Measurements from ENCODE around the gene RBPMS2. TPM values are rescaled to one million over a fixed set of nuclear protein-coding genes. Genes with fewer than 3 reads are reported as not detected.

Gene RBPMS2
- total and polyA plus RNA-seq, 2 of the 8 experiments (the other 6 are each of a cell fraction or from before 2014, with no cell fraction given): 55.8 to 238 TPM

DNA sequence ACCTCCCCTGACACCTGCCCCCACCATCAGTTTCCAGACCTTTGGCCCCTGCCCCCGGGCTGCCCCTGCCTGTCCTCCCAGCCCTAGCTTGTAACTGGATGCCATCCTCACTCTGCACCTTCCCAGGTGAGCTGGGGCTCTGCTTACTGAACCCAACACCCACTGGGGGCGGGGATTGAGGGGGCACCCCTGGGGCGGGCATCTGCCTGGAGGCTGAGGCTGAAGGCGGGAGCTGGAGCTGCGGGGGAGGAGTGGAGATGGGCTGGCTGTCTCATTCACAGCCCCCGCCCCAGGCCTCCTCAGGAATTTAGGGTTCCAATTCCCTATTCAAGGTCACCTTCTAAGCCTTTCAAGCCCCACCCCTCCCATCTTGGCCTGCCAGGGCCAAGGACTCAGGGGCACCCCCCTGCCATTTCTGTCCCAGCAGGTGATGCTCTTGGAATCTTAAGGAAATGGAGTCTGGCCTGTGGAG lies 32.4 kb upstream of the RBPMS2 start (continued):
- TF ChIP-seq, protein P1, sequence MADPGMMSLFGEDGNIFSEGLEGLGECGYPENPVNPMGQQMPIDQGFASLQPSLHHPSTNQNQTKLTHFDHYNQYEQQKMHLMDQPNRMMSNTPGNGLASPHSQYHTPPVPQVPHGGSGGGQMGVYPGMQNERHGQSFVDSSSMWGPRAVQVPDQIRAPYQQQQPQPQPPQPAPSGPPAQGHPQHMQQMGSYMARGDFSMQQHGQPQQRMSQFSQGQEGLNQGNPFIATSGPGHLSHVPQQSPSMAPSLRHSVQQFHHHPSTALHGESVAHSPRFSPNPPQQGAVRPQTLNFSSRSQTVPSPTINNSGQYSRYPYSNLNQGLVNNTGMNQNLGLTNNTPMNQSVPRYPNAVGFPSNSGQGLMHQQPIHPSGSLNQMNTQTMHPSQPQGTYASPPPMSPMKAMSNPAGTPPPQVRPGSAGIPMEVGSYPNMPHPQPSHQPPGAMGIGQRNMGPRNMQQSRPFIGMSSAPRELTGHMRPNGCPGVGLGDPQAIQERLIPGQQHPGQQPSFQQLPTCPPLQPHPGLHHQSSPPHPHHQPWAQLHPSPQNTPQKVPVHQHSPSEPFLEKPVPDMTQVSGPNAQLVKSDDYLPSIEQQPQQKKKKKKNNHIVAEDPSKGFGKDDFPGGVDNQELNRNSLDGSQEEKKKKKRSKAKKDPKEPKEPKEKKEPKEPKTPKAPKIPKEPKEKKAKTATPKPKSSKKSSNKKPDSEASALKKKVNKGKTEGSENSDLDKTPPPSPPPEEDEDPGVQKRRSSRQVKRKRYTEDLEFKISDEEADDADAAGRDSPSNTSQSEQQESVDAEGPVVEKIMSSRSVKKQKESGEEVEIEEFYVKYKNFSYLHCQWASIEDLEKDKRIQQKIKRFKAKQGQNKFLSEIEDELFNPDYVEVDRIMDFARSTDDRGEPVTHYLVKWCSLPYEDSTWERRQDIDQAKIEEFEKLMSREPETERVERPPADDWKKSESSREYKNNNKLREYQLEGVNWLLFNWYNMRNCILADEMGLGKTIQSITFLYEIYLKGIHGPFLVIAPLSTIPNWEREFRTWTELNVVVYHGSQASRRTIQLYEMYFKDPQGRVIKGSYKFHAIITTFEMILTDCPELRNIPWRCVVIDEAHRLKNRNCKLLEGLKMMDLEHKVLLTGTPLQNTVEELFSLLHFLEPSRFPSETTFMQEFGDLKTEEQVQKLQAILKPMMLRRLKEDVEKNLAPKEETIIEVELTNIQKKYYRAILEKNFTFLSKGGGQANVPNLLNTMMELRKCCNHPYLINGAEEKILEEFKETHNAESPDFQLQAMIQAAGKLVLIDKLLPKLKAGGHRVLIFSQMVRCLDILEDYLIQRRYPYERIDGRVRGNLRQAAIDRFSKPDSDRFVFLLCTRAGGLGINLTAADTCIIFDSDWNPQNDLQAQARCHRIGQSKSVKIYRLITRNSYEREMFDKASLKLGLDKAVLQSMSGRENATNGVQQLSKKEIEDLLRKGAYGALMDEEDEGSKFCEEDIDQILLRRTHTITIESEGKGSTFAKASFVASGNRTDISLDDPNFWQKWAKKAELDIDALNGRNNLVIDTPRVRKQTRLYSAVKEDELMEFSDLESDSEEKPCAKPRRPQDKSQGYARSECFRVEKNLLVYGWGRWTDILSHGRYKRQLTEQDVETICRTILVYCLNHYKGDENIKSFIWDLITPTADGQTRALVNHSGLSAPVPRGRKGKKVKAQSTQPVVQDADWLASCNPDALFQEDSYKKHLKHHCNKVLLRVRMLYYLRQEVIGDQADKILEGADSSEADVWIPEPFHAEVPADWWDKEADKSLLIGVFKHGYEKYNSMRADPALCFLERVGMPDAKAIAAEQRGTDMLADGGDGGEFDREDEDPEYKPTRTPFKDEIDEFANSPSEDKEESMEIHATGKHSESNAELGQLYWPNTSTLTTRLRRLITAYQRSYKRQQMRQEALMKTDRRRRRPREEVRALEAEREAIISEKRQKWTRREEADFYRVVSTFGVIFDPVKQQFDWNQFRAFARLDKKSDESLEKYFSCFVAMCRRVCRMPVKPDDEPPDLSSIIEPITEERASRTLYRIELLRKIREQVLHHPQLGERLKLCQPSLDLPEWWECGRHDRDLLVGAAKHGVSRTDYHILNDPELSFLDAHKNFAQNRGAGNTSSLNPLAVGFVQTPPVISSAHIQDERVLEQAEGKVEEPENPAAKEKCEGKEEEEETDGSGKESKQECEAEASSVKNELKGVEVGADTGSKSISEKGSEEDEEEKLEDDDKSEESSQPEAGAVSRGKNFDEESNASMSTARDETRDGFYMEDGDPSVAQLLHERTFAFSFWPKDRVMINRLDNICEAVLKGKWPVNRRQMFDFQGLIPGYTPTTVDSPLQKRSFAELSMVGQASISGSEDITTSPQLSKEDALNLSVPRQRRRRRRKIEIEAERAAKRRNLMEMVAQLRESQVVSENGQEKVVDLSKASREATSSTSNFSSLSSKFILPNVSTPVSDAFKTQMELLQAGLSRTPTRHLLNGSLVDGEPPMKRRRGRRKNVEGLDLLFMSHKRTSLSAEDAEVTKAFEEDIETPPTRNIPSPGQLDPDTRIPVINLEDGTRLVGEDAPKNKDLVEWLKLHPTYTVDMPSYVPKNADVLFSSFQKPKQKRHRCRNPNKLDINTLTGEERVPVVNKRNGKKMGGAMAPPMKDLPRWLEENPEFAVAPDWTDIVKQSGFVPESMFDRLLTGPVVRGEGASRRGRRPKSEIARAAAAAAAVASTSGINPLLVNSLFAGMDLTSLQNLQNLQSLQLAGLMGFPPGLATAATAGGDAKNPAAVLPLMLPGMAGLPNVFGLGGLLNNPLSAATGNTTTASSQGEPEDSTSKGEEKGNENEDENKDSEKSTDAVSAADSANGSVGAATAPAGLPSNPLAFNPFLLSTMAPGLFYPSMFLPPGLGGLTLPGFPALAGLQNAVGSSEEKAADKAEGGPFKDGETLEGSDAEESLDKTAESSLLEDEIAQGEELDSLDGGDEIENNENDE (IDR thresholded peaks at IDR 0.05; ENCODE audit: insufficient replicate concordance, low read length): no peak
- no peak for TF ChIP-seq FOSL1 (IDR thresholded peaks at IDR 0.05; ENCODE audit: insufficient read depth, low read depth, low read length)
- TF ChIP-seq TBP (IDR thresholded peaks at IDR 0.05; ENCODE audit: low read depth, low read length): peak; percentile 36; the same call in 1 of the 2 replicates
- TF ChIP-seq HDAC2 (IDR thresholded peaks at IDR 0.05; ENCODE audit: borderline replicate concordance in 1 of 2, low read depth in 2 of 2, low read length in 2 of 2): peak in 1 of 2 experiments; percentile 81; a peak in 2 of 4 replicates
- TF ChIP-seq CTBP2 (IDR thresholded peaks at IDR 0.05; ENCODE audit: borderline replicate concordance, insufficient read depth, insufficient read length, low read length): peak; percentile 6
- no peak for TF ChIP-seq CBX5 (IDR thresholded peaks at IDR 0.05; ENCODE audit: low read depth, low read length)
- no peak for TF ChIP-seq GTF2F1 (IDR thresholded peaks at IDR 0.05; ENCODE audit: borderline replicate concordance, low read depth, low read length)
- TF ChIP-seq YY1 (IDR thresholded peaks at IDR 0.05; ENCODE audit: low read depth, low read length): peak; percentile 82
- TF ChIP-seq RXRA (IDR thresholded peaks at IDR 0.05; ENCODE audit: insufficient read depth, low read depth, low read length): 0 out of 2 replicates have a peak, but pooled peaks have one; percentile 4
- TF ChIP-seq NANOG (IDR thresholded peaks at IDR 0.05; ENCODE audit: insufficient read depth, low read depth, low read length, poor library complexity, severe bottlenecking): peak; percentile 3

All from H1 (cell line).